GM10248 (cell line): ENCODE data around the gene HOXA7.

Experiments used
- CTCF ChIA-PET: fragments of 300-600 bp; sonication (Branson Sonifier 250); formaldehyde crosslinking; extraction: SDS; loops from one replicate; lab custom pipeline; 2021; ENCODE audit warnings: antibody characterized with exemption; lab: Yijun Ruan, JAX
- POLR2A ChIA-PET: fragments of 350-650 bp; sonication (Branson Sonifier 250); formaldehyde crosslinking; extraction: SDS; loops from one replicate; lab custom pipeline; 2020; ENCODE audit warnings: antibody characterized with exemption; lab: Yijun Ruan, JAX
- DNase-seq: peaks from one replicate; pipeline ENCODE4 v3.0.0; 2012; ENCODE audit errors: extremely low spot score
- CTCF ChIP-seq: IDR thresholded peaks from 2 replicates; pipeline ENCODE4 v1.5.1; 2012; ENCODE audit warnings: mild to moderate bottlenecking, low read depth; ENCODE audit errors: extremely low read depth, missing control alignments, control extremely low read depth

Gene HOXA7

GRCh38 chr7:27111042-27111750, 45.3 kb downstream of the HOXA7 start:
- no peak for DNase-seq
- ChIA-PET POLR2A (no interaction called here), CTCF (interaction anchor here (1.0 to 1.2 kb wide), 3 partner anchors 9 to 85 kb away, joined by 3 to 4 read pairs (median 3); partner anchors contain the start of gene HOXA4)
- TF ChIP-seq CTCF, result no peak

GRCh38 chr7:27110186-27111031, 46.1 kb downstream of the HOXA7 start:
- ChIA-PET POLR2A (no interaction called here), CTCF (interaction anchor here (0.9 to 1.2 kb wide), 4 partner anchors 9 to 86 kb away, joined by 3 to 4 read pairs (median 3); partner anchors contain the start of gene HOXA4)
- TF ChIP-seq CTCF, result no peak
- DNase-seq, result no peak

- POLR2A ChIA-PET, result no interaction called here
- CTCF ChIA-PET, result interaction anchor here (0.9 to 1.2 kb wide), 3 partner anchors 9 to 427 kb away, joined by 3 read pairs; partner anchors contain the start of gene HOXA4
- TF ChIP-seq CTCF, result no peak
- no peak for DNase-seq
Measured at GRCh38 chr7:27109466-27110185, 46.8 kb downstream of the HOXA7 start.

GRCh38 chr7:27108390-27109127, 47.9 kb downstream of the HOXA7 start:
- CTCF ChIA-PET, result interaction anchor here (0.7 to 1.1 kb wide), 3 partner anchors 9 to 426 kb away, joined by 3 read pairs; no protein-coding TSS in a partner anchor
- no peak for DNase-seq
- no peak for TF ChIP-seq CTCF
- POLR2A ChIA-PET, result no interaction called here

GRCh38 chr7:27107391-27108381, 48.8 kb downstream of the HOXA7 start:
- no peak for TF ChIP-seq CTCF
- ChIA-PET CTCF (interaction anchor here (0.7 kb wide), 1 partner anchor 9 kb away, joined by 3 read pairs; no protein-coding TSS in a partner anchor), POLR2A (no interaction called here)
- no peak for DNase-seq
